ENCODE measurements around the gene PPM1M.
A peak's percentile ranks its signal among the peaks of the same experiment; 100 is the strongest.

The PPM1M gene, protein sequence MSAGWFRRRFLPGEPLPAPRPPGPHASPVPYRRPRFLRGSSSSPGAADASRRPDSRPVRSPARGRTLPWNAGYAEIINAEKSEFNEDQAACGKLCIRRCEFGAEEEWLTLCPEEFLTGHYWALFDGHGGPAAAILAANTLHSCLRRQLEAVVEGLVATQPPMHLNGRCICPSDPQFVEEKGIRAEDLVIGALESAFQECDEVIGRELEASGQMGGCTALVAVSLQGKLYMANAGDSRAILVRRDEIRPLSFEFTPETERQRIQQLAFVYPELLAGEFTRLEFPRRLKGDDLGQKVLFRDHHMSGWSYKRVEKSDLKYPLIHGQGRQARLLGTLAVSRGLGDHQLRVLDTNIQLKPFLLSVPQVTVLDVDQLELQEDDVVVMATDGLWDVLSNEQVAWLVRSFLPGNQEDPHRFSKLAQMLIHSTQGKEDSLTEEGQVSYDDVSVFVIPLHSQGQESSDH
- total RNA-seq = 41.6 to 67.6 (median 46.6) reads per million in 4 donors

DNA sequence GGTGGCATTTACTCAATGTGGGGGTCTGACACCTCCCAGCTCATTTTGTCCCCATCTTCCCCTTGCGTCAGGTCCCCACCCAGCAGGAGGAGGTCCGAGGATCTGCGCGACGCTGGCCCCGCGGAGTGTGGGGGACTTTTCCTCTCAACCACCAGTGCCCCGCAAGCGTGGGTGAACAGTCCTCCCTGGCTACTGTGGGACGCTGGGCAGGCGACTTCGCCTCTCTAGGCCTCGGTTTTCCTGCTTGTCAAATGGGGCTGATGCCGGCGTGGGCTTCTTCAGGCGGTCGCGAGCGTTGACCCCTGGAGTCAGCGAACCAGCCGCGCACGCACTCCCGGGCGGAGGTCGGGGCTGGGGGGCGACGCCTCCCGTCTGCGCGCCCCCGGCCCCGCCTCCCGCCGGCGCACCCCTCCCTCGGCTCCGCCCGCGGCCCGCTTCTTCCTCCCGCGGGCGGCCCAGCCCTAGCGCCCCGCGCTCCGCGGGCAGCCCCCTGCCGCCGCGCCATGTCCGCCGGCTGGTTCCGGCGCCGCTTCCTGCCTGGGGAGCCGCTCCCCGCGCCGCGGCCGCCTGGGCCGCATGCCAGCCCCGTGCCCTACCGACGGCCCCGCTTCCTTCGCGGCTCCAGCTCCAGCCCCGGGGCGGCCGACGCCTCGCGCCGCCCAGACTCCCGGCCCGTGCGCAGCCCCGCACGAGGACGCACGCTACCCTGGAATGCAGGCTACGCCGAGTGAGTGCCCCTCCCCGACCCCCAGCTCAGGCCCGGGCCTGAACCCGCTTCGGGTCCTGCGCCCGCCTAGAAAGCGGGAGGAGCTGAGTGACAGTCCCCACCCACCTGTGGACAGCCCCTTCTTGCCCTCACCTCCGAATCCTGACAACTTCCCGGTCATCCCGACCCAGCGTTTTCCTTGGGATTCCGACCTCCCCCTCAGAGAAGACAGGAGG lies at the start of gene PPM1M:
Gene PPM1M, plus strand, starts transcription at position 438 of the 942 bp plus-strand sequence. Its CDS starts 66 bp downstream, at position 504.
- DNase-seq = peak; percentile 52 to 79 (median 59)

DNA sequence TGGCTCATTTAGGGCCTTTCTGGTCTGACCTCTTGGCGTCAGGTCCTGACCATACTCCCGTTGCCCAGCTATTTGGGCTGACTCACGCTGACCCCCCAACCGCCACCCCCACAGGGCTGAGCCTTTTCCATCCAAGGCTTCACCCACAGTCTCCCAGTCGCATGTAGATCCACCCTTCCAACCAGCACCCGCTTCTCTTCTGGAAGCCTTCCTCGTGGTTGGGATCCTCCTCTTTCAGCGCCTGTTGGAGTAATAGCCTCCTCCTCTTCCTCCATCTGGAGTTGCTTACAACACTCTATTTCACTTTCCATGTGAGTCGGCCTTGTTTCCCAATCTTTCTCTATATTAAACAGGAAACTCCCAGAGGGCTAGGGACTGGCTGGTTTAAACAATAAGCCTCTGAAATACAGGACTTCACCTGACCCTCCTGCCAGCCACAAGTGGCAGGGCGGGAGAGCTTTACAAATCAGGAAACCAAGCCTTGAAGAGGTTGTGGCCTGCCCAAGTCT lies 49.7 kb upstream of the PPM1M start:
- no peak for DNase-seq

DNA sequence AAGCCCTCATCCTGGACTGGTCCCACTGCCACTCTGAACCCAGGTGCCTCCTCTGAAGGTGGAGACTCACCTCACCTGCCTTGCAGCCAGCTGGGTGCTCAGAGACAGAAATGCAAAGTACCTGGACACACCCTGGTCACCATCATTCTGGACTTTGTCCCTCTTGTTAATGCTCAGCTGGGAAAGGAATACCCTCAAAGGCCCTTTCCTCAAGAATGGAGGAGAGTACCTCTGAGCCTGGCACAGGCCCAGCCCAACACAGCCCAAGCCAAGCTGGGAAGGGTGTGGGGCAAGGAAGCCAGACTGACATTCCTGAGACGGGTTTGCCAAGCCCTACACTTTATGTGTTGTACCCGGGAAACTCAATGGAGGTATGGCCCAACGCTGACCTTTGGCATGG lies 48.6 kb upstream of the PPM1M start:
- DNase-seq = no peak

DNA sequence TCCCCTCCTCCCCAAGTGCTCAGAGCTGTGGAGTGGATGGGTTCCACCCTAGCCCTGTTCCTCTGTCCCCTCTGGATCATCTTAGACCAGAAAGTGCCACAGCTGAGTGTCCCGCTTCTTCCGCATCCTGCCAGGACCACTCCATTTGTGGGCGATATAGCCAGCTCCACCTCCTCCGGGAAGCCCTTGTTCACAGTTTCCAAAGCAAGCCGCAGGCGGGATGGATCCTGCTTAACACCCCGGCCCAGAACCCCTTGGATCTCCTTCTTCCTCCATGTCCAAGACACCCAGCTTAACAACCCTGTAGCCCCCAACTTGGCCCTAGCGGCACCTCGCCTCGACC lies 48.1 kb upstream of the PPM1M start:
- no peak for DNase-seq

DNA sequence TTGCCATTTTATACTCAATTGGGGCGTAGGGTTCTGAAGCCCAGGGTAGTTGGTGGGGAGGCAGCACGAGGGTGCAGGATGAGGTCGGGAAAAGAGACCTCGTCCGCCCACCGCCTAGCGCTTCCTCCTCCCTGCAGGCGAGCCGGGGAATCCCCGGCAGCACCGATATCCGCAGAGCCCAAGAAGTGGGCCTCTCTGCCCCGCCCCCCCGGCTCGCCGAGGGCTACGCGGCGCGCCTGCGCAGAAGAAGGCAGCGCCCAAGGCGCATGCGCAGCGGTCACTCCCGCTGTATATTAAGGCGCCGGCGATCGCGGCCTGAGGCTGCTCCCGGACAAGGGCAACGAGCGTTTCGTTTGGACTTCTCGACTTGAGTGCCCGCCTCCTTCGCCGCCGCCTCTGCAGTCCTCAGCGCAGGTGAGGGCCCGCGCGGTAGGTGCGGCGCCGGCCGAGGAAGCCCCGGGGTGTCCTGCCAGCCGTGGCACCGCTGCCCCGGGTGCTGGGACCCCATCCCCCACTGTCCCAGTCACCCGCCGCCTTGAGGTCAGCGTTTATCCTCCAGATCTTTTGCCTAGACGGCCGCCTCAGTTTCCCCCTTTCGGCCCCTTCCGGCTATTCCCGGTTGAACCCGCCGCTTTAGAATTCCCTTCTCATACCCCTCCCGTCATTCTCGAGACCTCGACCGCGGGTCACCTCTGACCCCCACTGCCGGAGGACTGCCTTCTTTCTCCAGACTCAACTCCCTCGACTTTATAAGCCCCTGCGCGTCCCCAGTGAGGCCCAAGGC lies 47.5 kb upstream of the PPM1M start, which contains the start of gene ALAS1:
Gene ALAS1, plus strand, starts transcription at position 319 of the 784 bp plus-strand sequence. CDS start 1,082 bp downstream, outside the sequence.
- peak; percentile 89 to 95 (median 92) for DNase-seq

DNA sequence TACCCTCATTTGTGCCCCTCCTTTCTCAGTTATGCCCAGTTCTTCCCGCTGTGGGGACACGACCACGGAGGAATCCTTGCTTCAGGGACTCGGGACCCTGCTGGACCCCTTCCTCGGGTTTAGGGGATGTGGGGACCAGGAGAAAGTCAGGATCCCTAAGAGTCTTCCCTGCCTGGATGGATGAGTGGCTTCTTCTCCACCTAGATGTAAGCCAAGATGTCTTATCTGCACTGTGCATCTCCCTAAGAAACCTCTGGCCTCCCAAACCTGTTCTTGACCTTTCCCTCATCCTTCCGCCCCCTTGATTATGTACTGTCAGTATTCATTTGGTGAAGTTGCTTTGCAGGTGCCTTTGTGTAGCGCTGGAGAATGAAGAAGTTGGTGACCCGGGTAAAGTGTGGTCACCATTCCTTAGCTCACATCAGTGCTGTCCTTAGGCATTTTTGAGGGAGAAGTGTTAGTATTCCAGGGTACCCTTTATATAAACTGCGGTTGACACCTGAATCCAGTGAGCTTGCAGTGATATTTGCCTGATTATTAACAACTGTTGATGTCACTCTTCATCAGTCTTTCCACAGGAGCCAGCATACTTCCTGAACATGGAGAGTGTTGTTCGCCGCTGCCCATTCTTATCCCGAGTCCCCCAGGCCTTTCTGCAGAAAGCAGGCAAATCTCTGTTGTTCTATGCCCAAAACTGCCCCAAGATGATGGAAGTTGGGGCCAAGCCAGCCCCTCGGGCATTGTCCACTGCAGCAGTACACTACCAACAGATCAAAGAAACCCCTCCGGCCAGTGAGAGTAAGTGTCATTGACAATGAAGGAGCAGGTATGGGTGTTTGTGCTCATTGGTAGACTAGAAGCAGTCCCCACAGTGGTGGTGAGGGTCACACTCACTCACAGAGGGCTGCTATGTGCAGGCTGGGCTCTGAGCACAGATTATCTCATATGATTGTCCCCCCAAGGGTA lies 46.6 kb upstream of the PPM1M start:
- DNase-seq = no peak

DNA sequence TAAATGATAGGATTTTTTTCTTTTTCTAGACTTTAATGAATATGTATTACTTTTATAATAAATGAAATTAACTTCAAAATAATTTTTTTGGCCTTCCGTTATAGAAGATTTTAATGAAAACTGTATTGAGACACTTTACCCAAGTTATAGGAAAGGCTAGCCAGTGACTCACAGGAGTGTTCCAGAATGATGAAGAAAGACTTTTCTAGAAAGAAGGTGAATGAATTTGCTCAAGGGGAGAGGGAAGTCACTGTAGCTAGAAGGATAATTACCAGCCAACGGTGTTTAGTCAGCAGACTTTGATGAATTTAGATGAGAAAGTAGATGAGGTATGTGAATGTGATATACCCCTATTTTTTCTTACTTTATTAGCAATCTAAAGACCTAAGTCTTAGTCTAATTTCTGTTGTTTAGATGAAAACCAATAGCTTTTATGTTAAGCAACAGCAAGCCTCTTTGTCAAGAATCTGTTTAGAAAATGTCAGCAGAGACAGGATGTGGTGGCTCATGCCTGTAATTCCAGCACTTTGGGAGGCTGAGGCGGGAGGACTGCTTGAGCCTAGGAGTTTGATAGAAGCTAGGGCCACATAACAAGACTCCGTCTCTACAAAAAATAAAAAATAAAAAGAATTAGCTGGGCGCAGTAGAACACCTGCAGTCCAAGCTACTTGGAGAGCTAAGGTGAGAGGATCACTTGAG lies 44.4 kb upstream of the PPM1M start:
- no peak for DNase-seq

DNA sequence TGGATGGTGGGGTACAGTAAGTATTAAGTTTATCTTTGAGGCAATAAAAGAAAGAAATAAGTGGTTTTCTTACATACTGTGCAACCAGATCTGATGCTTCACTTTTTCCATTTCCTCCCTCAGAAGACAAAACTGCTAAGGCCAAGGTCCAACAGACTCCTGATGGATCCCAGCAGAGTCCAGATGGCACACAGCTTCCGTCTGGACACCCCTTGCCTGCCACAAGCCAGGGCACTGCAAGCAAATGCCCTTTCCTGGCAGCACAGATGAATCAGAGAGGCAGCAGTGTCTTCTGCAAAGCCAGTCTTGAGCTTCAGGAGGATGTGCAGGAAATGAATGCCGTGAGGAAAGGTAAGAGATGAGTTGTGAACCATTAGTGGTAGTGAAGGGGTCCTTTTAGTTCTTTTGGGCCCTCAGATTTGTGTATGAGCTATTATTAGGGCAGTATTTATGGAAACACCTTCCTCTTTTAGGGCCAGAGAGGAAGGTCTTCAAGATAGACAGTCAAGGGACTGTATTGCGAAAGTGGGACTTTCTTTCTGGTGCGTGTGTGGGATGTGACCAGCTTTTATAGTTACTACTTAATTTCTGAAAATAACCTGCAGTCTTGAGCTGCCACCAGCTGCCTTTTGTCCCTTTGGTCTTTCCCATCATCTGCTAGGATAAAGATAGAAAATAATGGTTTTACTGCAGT lies 43.0 kb upstream of the PPM1M start:
- DNase-seq = no peak

DNA sequence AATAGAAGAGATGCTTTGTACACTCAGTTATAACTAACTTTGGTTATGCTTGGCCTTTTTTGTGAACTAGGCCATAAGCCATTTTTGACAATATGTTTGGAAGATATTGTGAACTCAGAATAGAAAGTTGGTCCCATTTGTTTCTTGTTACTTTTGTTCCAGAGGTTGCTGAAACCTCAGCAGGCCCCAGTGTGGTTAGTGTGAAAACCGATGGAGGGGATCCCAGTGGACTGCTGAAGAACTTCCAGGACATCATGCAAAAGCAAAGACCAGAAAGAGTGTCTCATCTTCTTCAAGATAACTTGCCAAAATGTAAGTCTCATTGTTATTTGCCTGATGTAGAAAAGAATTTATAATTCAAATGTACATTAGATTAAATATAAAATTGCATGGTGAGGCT lies 41.9 kb upstream of the PPM1M start:
- no peak for DNase-seq

DNA sequence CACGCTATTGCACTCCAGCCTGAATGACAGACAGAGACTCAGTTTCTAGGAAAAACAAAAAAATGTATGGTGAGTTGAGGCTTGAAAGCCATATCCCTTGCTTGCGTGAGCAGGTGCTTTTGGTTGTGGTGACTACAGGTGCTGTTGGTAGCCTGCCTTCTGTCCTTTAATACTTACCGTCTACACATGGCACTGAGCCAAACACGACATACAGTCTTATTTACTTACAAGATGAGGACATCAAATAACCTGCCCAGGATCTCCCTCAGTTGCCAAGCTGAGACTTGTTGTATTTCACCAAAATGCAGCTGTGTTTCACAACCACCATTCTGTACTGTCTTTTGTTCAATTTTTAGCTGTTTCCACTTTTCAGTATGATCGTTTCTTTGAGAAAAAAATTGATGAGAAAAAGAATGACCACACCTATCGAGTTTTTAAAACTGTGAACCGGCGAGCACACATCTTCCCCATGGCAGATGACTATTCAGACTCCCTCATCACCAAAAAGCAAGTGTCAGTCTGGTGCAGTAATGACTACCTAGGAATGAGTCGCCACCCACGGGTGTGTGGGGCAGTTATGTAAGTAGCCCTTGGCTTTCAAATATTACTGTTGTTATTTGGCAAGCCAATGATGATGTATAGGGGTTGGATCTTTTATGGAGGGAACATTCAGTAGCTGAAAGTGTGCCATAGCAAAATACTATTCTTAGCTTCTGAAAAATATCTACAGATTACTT lies 41.1 kb upstream of the PPM1M start:
- no peak for DNase-seq

DNA sequence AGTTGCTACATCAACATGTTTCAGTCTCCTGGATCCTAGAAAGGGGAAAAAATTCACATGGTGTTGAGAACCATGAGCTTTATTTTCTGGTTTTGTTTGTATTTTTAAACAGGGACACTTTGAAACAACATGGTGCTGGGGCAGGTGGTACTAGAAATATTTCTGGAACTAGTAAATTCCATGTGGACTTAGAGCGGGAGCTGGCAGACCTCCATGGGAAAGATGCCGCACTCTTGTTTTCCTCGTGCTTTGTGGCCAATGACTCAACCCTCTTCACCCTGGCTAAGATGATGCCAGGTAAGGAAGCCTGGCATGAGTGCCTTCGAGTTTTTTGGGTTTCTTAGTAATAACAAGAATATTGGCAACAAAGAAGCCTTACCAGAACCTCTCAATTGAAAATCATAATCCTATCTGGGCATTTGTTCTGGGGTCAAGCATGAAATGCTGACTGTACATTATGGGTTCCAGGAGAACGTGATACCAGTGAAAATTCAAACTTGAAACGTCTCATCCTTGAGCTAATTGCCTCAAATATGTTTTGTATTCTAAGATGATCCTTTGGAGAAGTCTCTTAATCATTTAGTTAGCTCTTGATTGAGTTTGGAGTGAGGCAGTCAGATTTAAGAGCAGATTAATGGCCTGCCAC lies 39.7 kb upstream of the PPM1M start:
- no peak for DNase-seq

DNA sequence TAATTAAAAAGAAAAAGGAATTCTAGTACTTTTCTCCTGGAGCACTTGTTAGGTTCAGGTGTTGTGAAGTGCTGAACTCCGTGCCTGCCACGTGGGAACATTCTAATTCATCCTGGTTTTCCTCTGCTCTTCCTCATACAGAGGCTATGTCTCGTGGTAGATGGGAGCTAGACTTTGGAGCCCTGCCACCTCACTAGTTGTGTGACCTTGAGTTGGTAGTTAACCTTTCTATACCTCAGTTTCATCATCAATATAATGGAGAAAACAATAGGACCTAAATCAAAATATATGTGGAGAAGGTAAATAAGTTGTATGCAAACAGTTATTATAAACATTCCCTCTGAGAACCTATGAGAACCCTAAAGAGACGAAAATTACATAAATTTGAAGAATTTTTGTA lies 37.0 kb upstream of the PPM1M start:
- DNase-seq = no peak

DNA sequence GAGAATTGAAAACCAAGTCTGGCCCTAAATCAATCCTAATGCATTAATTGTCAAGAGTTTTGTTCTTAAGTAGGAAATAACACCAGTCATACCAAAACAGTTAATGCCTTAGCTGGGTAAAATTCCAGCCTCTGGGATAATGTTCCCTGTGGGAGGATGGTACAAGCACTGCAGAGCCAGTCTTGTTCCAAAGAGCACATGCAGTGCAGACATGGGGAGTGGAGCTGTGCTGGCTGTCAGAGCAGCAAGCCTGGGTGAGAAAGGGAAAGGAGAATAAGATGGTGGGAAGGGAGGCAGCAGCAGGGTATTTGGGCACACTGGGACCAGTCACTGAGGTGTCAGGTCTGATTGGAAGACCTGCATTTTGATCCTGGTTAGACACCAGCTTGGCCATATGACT lies 35.5 kb upstream of the PPM1M start:
- no peak for DNase-seq

DNA sequence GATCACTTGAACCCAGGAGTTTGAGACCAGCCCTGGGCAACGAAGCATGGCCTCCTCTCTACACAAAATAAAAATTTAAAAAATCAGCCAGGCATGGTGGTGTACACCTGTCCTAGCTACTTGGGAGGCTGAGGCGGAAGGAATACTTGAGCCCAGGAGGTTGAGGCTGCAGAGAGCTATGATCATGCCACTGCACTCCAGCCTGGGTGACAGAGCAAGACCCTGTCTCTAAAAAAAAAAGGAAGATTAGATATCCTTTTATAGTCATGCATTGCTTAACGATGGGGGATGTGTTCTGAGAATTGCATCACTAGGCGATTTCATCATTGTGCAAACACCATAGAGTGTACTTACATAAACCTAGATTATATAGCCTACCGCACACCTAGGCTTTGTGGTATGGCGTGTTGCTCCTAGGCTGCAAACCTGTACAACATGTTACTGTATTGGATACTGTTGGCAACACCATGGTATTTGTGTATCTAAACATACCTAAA lies 35.0 kb upstream of the PPM1M start:
- no peak for DNase-seq

DNA sequence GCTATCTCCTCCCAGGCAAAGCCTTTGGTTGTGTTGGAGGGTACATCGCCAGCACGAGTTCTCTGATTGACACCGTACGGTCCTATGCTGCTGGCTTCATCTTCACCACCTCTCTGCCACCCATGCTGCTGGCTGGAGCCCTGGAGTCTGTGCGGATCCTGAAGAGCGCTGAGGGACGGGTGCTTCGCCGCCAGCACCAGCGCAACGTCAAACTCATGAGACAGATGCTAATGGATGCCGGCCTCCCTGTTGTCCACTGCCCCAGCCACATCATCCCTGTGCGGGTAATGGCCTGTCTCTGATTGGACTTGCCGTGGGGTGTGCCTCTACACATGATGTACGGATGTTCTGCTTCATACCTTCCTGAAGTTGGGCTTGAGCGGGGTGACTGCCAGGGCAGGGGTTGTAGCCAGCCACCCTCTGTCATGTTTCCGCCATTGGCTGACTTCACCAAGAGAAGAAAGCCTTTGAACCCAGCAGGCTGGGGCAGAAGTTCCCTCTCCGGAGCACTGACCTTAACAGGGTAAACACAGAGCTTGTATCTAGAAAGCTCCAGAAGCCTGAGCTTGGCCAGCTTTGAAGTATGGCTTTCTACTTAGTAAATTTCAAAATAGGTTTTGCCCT lies 34.2 kb upstream of the PPM1M start:
- DNase-seq = no peak

DNA sequence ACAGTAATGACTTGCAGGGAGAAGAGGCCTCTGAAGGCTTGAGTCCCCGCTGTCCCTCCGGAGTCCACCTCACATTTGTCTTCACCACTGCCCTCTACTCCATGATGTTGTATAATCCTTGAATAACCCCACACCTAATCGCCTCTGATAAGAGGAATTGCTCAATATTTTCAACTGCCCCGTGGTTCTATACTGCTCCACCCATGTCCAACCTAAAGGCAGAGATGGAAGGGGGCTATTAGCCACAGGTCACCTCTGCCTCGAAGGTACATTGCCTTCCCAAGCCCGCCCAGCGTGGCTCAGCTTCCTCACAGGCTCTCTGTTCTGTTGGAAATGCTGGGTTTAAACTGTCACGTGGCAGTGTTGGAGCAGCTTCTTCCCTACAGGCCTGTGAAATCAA lies 32.6 kb upstream of the PPM1M start:
- DNase-seq = no peak

DNA sequence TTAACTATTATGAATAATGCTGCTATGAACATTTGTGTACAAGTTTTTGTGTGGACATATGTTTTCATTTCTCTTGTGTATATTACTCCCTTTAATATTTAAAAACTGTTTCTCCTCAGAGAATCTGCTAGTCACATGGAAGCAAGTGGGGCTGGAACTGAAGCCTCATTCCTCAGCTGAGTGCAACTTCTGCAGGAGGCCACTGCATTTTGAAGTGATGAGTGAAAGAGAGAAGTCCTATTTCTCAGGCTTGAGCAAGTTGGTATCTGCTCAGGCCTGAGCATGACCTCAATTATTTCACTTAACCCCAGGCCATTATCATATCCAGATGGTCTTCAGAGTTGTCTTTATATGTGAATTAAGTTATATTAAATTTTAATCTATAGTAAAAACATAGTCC lies 31.7 kb upstream of the PPM1M start:
- no peak for DNase-seq

DNA sequence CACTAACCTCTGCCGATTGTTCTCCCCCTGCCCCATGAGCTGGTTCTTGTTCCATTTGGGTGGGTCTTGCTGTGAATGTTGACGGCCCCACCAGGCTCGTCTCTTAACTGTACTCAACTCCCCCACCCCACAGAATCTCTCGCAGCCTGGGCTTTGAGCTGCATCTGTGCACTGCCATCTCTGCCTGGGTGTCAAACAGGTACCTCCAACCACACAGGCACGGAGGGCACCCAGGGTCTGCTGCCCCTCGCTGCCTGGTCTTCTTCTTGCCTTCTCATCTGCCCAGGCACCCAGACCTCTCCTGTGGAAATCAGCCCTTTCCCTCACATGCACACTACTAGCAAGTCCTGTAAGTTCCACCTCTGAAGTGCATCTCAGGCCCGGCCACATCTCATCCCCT lies 30.2 kb upstream of the PPM1M start:
- DNase-seq = no peak
